ENCODE results near the gene ATP13A5. TPM values are rescaled to one million over a fixed set of nuclear protein-coding genes. Genes with fewer than 3 reads are reported as not detected.

The ATP13A5 gene, protein sequence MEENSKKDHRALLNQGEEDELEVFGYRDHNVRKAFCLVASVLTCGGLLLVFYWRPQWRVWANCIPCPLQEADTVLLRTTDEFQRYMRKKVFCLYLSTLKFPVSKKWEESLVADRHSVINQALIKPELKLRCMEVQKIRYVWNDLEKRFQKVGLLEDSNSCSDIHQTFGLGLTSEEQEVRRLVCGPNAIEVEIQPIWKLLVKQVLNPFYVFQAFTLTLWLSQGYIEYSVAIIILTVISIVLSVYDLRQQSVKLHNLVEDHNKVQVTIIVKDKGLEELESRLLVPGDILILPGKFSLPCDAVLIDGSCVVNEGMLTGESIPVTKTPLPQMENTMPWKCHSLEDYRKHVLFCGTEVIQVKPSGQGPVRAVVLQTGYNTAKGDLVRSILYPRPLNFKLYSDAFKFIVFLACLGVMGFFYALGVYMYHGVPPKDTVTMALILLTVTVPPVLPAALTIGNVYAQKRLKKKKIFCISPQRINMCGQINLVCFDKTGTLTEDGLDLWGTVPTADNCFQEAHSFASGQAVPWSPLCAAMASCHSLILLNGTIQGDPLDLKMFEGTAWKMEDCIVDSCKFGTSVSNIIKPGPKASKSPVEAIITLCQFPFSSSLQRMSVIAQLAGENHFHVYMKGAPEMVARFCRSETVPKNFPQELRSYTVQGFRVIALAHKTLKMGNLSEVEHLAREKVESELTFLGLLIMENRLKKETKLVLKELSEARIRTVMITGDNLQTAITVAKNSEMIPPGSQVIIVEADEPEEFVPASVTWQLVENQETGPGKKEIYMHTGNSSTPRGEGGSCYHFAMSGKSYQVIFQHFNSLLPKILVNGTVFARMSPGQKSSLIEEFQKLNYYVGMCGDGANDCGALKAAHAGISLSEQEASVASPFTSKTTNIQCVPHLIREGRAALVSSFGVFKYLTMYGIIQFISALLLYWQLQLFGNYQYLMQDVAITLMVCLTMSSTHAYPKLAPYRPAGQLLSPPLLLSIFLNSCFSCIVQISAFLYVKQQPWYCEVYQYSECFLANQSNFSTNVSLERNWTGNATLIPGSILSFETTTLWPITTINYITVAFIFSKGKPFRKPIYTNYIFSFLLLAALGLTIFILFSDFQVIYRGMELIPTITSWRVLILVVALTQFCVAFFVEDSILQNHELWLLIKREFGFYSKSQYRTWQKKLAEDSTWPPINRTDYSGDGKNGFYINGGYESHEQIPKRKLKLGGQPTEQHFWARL
- total RNA-seq (2014; rRNA removed; shearing (Covaris generic)): not detected in 2 replicates

DNA sequence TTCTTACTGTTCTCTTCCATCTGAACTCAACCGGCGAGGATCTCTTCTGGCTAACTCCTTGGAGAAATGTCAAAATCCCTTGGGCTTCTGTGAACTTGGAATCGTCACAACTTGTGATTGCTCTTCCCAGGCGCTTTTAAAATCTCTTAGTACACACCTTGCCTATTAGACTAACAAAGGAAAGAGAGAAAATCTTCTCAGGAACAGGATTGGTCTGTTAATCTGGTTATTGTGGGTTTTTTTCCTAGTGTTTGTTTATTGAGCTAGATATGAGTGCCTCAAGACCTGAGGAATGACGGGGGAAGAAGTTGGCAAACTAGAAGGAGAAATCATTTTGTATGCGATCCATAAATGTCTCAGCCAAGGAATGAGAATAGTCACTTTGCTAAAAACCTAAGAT lies at the start of gene ATP13A5:
TSS of gene ATP13A5 (minus strand) at position 48 of the 400 bp plus-strand sequence. CDS start at position 20, 28 bp downstream.

DNA sequence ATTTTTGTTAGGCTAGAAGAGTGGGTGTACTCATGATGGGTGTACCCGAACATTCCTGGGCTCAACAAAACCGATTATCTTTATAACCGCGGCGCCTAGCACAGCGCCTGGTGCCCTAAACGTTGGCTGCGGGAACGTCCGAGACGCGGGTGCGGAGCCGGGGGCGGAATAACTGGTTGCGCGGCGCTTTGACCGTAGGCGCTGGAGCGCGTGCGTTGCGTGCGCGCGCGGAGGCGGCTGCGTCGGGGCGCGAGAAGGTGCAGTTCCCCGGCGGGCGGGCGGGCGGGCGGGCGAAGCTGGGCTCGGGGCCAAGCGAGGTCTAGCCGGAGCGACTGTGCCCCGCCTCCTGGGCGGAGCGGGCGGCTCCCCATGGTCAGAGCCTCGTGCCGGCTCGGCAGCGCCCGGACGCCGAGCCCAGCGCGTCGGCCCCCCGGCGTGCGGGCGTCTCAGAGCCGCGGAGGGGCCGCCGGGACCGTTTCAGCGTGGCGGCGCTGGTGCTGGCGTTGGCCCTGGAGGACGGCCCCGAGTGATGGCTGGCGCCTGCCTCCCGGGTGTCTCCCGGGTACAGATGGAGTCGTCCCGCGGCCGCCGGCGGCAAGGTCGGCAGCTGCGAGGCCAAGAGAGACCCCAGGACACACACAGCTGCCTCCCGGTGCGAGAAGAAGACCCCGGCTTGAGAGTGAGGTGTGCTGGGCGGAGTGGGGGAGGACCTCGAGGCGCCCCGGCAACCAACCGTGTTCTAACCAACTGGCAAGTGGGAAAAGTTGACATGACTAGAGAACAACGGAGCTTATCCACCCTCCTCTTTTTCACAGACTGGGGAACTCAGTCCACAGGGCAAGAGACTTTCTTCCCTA lies 137.5 kb downstream of the ATP13A5 start, which contains the start of gene PLAAT1:
TSS of gene PLAAT1 (plus strand) at position 373 of the 857 bp plus-strand sequence. CDS start 14,429 bp downstream, outside the sequence.

Other genes with a start within 250 kb of the ATP13A5 start
- 1.2 and 1.5 TPM in 2 replicates for gene PLAAT1, start 137.5 kb downstream of the ATP13A5 start, total RNA-seq (2014; rRNA removed; shearing (Covaris generic))
- not detected in 2 replicates for gene ATP13A4, start 176.1 kb upstream of the ATP13A5 start, total RNA-seq (2014; rRNA removed; shearing (Covaris generic))
- gene OPA1, start 214.5 kb upstream of the ATP13A5 start, total RNA-seq (2014; rRNA removed; shearing (Covaris generic)): 37.4 and 62.4 TPM in 2 replicates